Mesenteric fat pad (tissue), 1 donor: Measurements from ENCODE around the gene SH2D7. TPM values are rescaled to one million over a fixed set of nuclear protein-coding genes. Genes with fewer than 3 reads are reported as not detected.

ENCODE experiments used
- DNase-seq: peaks from one replicate; pipeline ENCODE4 v3.0.0-alpha.2; 2020; ENCODE audit warnings: low spot score
- total RNA-seq: library from RNA; stranded (reverse); fragmentation: NEBNext Ultra II Directional; extraction: Animal tissue kit (Norgen Biotek cat#: 25700); gene quantifications from one replicate; pipeline ENCODE4 v1.2.1, GENCODE V29; 2021
- donor health status: DM: yes; HTN: yes; CAD: no.

Gene SH2D7
- total RNA-seq, 1 donor from 2014 or later, result not detected

DNA sequence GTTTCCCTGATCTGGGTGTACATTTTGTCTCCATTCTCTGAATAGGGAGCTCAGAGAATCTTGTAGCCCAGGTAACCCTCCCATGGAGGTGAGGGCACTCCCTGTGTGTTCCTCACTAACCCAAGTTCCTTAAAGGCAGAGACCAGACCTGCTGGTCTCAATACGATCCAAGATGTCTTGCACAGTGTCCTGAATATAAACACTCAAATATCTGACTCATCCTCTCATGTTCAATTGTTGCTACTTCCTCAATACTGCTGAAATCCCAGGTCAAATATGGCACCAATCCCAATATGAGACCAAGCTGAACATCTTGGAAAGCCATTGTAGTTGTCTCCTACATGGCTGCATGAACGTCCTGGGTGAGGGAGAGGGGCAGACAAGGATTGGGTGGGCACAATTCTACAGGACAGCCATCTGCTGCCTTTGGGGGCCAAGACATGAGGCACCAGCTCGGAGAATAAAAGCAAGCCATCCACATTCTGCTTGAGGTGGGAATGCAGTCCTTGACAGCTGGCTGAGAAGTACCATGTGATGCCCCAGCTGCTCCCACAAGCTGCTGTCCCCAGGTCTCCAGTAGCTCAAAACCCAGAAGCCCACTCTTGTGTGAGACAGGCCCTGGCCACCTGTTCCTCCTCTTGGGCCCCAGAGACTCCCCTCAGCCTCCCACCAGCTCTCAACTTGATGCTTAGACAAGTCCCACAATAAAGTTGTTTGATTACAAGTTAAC is 33.1 kb upstream of the SH2D7 start:
- DNase-seq, result peak; percentile 49

DNA sequence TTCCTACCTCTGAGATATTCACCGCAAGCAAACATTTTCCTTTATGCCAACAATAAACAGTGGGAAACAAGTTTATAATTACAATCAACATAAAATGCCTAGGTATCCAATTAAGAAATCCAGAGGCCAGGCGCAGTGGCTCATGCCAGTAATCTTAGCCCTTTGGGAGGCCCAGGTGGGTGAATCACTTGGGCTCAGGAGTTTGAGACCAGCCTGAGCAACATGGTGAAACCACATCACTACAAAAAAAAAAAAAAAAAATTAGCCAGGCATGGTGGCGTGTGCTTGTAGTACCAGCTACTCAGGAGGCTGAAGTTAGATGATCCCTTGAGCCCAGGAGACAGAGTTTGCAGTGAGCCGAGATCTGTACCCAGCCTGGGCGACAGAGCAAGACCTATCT is 32.1 kb upstream of the SH2D7 start:
- DNase-seq, result peak; percentile 18

DNA sequence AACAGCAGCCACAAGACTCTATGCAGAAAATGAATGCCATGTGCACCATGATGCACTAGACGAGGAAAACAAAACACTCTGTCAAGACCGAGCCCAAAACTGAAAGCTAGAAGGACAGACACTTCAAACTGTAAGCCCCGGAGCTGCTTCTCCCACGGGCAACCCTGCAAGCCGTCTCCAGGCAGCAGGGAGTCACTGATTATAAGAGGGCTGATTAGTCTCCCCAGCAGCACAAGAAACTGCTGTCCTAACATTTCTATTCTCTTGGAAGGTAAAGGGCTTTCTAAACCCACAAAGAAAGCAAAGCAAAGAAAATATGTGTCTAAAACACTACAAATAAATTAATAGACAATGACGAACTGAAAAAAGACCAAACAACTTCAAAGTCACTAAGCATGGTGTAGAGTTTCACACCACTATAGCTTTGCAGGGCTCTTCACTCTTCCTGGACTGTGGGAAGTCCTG is 30.4 kb upstream of the SH2D7 start:
- DNase-seq, result peak; percentile 35

DNA sequence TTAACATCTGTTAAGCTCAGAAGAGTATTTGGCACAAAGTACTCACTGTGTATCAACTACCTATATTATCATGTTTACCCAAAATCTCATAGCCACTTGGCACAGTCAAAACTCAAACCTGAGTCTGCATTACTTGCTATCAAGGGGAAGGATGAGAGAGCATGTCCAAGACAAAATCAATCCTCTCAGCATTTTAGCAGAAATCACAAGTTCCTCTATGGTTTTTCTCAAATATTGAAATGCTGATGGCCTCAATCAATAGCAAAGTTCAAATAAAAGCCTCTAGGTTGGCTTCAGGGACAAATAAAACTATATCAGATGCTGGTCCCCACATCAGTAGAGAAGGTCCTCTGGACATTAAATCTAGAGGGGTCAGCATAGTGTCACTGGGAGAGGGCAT is 29.1 kb upstream of the SH2D7 start:
- DNase-seq, result no peak

DNA sequence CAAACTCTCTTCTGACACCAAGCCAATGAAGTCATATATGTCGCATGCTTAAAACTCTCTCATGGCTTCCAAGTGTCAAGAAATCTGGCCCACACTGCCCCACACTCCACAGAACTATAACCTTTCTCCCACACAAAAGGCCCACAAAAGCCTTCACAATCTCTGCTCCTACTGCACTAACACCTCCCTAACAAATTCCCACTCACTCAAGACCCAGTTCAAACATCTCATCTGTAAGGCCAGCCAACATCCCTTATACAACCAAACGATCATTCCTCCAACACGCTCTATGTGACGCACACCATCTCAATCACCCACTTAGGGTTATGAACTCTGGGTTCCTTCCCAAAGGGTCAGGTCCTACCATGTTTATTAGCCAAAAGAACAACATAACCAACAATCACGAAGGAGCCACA is 28.4 kb upstream of the SH2D7 start:
- DNase-seq, result peak; percentile 24

DNA sequence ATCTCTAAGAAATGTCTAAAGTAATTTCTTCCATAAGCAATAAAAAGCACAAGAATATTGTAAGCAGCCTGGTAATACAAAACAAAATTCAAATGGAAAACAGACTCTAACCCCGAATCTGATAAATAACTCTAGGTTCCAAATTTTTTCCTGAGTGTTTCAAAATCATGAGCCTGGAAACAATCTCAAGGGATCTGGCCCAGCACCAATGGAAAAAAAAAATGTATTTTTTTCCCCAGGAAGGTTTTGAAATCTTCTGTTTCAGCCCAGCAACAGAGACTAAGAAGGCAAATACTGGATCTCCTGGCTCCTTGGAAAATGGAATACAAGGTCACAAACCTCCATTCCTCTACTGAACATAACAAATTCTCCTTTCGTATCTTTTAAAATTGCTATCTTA is 27.8 kb upstream of the SH2D7 start:
- DNase-seq, result no peak

DNA sequence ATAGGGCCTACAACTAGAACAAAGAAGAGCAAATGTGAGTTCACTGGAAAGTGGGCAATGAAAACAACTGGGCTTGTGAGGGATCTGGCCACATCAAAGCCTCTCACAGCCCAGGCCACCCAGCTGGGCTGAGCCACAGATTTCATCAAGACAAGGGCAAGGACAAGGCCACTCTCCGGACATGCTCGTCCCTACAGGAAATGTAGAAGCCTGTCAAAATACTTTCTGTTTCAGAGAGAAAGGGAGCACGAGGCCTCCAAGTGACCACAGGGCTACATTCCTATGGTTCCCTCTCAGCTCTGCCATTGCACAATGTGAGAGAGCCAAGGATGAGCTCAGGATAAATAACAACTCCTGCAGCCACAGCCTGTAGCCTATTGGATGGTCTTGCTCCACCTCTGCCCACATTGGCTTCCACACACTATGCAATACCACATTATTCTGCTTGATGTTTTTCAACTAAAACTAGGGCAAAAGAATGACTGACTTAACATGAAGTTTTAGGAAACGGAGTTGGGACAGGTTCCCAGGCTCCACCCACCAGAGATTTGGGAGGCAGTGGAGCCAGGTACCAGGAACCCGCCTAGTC is 27.0 kb upstream of the SH2D7 start:
- DNase-seq, result peak; percentile 72

DNA sequence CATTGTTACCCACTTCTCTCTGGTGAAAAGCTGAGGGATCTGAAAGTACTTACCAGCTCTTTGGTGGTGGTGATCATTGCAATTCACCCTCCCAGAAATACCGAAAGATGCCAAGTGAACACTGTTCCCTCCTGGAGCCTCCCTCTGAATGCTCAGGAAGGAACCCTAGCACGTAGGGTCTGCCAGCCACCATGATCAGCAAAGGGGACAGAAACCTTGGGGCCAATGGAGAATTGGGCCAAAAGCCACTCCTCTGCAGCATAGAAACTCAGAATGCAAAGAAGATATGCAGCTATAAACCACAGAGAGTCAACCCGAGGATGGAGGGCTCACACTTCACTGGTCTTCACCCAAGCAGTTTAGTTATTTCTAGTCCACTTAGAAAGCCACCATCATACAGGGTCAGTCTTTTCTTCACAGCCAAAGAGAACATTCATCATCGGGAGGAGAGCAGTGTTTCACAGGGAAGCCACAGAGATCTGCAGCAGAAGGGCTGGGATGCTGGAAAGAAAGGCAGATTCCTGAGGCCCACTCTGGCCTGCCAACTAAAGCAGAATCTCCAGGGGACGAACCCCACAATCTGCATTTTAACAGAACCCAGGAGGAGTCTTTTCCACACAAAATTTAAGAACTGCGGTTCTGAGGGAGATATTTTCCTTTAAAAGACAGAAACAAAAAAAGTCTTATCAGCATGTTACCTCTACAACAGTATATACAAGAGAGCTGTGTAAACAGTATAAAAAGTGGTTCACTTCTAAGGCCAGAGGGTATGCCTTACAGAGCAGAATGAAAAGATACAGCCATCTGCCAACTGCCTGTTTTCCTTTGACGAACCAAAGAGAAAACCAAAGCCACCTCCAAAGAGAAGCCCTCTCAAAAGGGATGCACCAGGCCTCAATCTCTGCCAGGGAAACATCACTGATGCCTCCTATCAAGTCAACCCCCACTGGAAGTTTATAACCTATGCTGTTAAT is 26.1 kb upstream of the SH2D7 start:
- peak; percentile 22 for DNase-seq

DNA sequence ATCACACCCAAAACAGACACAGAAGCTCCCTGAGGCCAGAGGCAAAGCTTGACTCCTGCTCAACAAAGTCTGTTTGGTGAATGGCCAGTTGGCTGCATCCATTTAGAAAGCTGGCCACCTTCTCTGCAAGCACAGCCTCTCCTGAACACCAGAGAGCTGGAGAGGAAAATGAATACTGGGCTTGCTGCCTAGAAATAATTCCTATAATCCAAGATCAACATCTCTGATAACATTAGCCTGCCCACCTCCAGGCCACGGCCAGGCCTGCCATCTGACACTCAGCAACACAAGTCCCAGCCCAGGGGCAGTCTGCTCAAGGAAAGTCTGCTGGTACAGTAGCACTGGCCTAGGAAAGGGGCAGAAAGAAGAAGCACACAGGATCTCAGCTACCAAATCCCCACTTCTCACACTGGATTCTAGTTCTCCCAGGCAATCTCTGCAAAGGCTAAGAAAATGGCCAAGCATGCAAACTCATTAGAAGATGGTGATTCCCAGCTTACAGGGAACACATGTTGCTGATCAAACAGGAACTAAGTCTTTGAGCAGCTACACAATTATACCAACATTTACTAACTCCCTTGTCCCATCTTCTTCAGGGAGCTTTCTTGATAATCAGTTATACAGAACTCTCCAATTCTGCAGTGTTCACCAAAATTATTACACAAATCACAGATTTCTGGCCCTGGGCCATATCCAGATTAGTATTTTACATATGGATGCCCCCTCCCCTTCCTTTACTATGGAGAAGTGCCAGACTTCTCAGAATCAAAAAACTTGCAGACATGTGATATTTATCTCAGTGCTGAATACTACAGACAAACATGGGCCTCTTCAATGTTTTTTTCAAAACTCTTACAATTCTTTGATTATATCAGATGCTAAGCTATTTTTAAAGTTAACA is 24.8 kb upstream of the SH2D7 start:
- peak; percentile 64 for DNase-seq

DNA sequence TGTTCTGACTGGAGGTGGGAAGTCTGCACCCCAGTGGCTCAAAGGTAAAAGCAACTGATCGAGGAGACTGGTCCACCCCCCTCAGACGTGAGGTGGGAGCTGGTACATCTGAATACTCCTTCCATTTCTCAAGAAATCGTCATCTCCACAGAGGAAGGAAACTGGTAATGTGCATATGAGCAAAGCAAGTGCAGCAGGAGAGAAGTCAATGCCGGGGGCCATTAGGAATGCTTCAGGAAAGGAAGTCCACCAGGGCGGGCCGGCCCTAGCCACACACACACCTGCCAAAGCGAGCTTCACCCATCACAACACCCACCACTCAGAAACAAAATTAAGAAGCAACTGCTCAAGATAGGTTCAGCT is 23.3 kb upstream of the SH2D7 start:
- DNase-seq, result peak; percentile 72

DNA sequence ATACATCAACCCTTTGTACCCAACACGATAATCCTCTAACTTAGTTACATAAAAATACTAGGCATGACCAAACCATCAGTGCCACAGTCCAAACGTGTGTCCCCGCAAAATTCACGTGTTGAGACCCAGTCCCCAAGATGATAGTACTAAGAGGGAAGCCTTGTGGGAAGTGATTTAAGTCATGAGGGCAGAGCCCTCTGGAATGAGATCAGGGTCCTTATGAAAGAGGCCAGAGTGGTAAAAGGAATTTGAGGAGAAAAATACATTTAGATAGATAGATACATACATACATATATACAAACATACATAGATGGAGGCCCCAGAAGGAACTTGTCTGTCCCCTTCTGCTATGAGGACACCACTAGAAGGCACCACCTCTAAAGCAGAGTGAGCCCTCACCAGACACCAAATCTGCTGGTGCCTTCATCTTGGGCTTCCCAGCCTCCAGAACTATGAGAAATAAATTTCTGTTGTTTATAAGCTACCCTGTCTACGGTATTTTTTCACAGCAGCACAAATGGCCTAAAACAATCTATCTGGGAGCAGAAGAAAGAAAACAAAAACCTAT is 22.8 kb upstream of the SH2D7 start:
- DNase-seq, result no peak

DNA sequence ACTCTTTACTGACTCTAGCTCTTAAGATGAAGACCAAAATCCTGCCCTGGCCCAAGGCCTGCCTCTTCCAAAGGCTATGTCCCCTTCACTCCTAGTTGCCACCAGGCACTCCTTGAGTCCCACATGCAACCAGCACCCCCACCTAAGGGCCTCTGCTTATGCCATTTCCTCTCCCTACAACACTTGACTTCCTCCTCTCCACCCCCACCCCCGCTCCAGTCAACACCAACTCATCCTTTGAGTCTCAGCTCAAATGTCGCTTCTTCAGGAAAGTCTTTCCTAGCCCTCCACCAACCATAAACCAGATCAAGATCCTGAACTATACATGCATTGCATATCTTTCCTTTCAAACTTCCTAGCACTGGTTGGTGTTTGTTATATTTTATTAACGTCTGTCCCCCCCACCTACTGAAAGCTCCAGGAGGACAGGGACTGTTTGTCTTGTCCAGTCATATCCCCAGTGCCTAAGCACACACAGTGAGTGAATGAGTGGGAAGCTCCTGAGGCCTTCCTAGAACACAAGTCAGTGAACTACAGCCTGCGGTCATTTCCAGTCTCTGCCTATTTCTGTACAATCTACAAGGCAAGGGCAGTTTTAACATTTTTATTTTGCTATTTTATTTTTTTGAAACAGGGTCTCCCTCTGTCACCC is 22.2 kb upstream of the SH2D7 start:
- peak; percentile 39 for DNase-seq

DNA sequence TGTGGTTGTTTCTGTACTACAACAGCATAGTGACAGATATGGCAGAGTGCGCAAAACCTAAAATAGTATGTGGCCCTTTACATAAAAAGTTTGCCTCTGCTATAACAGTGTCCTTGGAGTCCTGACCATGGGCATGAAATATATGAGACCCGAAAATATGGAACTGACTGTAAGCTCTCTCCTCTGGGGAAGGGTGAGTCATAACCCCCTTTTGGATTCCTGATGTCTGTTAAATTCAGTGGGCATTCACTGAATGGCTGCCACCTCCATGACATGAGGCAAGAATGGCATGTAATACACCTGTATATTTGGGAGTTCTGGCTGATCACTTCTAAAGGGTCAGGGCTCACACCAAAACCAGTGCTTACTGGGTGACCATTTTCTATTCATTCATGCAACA is 21.0 kb upstream of the SH2D7 start:
- DNase-seq, result no peak

DNA sequence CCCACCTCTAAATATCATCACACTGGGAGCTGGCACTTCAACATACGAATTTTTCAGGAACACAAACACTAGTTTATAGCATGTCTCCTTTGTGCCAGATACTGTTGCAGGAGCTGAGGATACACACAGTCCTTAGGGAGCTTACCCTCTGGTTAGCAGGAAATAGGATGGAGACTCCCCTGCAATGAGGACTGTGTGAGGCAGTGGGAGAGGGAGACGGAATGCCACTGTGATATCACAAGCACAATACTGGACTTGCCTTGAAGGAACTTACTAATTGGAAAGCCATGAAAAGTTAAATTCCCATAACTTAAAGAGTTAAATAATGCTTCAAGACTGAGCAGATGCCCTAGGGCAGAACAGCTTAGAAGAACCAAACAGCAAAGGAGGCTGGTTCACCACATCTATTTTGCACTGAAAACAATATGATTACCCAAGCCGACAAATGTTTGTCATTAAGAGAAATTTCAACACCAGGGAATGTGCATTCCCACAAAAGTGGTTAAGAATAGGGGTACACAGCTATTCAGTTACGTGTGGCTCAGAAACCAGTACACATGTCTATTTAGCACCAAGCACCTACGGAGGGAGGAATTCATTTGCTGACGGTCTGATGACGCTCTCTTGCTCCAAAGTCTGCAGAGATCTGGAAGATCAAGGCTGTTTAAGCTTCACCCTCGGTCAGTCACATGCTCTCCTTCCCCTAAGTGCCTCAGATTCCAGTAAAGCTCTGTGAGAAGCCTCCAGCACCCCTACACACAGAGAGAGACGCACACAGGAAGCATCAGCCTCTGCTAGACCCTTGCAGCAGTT is 20.1 kb upstream of the SH2D7 start:
- peak; percentile 24 for DNase-seq

DNA sequence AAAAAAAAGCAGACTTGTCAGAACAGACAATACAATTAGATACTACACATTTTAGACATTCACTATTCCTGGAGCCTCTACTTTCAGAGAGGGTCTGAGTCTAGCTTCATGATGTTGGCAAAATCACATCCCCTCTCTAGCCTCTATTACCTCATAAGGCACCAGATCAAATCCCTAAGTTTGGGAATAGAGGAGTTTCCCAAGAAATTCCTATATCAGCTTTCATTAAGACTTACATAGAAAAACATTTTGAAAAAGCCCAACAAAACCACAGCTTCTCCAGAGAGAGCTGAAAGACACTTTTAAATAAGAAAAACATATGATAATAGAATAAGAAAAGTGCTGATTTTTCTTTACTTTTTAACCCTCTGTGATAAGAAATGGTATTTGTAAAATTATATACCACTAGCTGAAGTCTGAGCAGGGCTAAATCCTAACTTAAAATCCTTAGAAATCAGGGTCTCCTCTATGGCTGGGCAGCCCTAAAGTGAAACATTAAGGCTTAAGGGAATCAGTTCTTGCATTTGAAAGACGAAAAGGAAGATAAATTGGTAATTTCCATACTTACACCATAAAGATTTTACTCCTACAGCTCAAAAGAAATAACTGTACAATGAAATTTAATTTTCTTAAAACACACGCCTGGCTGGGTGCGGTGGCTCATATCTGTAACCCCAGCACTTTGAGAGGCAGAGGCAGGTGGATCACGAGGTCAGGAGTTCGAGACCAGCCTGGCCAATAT is 19.1 kb upstream of the SH2D7 start:
- DNase-seq, result peak; percentile 18

DNA sequence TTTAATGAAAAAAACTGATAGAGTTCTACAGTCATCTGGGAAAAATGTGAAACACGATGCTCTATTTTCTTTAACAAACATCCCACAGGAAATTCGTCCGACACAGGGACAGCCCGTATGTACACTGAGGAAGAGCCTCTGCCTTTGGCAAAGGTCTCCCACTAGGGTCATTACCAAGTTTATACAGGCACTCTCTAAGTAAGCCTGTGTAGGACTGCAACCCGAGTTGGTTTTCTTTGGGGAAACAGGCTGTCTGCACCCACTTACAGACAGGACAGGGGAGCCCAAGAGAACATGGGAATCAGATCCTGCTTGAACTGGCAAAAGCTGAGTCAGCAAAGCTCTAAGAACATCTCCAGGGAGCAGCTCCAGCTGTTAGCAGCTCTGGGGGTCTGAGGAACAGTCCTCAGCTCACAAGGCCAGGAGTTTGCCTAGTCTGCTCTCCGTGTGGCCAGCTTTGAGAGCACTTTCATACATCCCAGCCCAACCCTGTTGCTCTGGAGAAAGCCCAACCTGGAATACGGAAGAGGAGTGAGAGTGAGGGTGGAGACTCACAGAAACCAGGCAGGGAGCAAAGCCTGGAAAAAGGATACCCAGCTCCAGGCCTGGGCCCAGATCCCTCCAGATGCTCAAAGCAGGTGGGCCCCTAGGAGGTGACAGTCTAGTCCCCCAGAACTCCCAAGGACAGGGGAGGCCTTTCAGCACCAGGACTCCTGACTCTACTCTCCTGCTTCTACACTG is 16.7 kb upstream of the SH2D7 start:
- peak; percentile 77 for DNase-seq

DNA sequence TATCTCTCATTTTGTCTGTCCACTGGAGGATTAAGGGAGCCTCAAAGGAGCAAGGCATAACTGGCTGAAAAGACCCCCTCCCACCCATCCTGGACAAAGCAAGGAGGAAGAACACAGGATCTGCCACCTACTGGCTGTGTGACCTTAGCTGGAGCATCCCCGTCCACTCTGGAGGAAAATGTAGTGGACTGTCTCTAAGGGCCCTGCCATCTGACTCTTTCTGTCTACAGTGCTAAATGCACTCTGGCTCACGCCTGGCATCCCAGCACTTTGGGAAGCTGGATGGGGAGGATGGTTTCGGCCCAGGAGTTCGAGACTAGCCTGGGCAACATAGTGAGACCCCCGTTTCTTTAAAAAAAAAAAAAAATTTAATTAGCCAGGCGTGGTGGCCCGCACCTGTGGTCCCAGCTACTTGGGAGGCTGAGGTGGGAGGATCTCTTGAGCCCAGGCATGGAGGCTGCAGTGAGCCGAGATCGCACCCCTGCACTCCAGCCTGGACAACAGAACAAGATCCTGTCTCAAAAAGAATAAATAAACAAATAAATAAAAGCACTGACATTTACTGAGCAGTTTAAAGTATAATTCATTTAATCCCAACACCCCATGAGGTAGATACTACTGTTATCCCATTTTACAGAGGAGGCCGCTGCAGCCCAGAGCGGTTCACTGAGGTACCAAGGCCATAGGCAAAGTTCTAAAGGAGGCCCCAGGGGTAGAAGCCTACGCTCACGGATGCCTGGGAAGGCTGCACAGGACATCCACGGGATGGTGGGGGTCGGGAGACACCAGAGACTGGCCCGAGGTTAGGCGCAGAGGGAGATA is 15.9 kb upstream of the SH2D7 start:
- peak; percentile 62 for DNase-seq
